ENCODE results near the gene ZNF185.

The ZNF185 gene

DNA sequence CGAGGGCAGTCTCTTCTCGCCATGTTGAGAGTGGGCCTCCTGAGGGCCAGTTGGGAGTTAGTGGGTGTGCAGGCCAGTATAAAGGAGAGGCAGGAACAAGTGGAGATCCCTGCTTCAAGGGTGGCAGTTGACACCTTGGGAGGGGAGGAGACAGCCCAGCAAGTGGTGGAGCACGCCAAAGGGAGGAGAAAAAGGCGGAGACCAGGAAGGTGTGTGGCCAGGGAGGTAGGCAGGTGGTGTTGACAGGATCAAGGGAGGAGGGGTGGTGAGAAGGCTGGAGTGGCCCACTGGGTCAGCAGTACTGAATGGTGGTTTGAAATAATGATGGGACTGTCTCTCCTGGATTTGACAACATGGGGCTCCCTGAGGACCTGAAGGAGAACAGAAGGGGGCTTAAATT is 32.6 kb downstream of the ZNF185 start:
- TF ChIP-seq, protein P1, sequence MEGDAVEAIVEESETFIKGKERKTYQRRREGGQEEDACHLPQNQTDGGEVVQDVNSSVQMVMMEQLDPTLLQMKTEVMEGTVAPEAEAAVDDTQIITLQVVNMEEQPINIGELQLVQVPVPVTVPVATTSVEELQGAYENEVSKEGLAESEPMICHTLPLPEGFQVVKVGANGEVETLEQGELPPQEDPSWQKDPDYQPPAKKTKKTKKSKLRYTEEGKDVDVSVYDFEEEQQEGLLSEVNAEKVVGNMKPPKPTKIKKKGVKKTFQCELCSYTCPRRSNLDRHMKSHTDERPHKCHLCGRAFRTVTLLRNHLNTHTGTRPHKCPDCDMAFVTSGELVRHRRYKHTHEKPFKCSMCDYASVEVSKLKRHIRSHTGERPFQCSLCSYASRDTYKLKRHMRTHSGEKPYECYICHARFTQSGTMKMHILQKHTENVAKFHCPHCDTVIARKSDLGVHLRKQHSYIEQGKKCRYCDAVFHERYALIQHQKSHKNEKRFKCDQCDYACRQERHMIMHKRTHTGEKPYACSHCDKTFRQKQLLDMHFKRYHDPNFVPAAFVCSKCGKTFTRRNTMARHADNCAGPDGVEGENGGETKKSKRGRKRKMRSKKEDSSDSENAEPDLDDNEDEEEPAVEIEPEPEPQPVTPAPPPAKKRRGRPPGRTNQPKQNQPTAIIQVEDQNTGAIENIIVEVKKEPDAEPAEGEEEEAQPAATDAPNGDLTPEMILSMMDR (IDR thresholded peaks at IDR 0.05; ENCODE audit: extremely low read depth, missing control alignments) = no peak
- DNase-seq (ENCODE audit: low spot score) = no peak

DNA sequence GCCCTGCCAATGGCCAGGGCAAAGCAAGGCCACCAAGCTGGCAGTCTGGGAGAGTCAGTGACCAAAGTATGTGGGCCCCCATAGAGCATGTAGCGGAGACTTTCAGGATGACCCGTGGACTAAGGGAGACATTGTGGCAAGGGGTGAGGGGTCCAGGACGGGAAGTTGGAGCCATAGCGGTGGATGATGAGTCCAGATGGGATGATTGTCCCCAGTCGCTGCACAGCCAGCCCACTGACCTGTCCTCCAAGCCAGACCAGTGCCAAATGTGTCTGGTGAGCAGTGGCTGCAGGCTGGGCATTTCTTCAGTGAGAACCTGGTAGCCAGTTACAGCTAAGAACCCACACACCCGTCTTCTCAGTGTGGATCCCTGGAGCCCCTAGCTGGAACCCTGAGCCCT is 34.3 kb downstream of the ZNF185 start:
- DNase-seq (ENCODE audit: low spot score) = no peak

DNA sequence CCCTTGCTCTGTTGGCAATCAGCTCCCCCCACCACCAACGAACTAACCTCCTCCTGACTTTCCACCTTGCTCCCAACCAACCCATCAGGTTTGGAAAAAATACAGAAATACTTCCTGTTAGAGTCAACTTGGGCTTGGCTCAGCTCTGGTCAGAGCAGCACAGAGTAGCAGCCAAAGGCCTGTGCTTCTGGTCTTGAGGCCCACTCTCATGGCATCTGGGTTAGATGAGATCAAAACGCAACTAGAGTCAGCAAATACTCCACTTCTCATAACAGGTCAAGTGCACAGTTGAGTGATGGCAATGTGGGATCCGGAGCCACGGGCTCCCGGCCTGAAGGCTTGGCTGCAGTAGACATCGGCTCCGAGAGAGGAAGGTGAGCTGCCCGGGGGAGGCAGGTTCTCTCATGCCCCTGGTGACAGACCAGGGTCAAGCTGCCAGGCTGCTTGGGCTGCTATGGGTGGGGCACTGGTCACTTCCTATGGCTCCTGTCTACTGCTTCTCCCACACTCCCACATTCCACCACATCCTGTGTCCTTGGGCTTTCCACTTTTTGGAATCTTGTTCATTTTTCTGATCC is 34.8 kb downstream of the ZNF185 start:
- DNase-seq (ENCODE audit: low spot score) = no peak
- TF ChIP-seq, protein P1 (IDR thresholded peaks at IDR 0.05; ENCODE audit: extremely low read depth, missing control alignments) = no peak

More for the DNA sequence above, 34.3 kb downstream of the ZNF185 start:
- TF ChIP-seq, protein P1 (IDR thresholded peaks at IDR 0.05; ENCODE audit: extremely low read depth, missing control alignments) = no peak

DNA sequence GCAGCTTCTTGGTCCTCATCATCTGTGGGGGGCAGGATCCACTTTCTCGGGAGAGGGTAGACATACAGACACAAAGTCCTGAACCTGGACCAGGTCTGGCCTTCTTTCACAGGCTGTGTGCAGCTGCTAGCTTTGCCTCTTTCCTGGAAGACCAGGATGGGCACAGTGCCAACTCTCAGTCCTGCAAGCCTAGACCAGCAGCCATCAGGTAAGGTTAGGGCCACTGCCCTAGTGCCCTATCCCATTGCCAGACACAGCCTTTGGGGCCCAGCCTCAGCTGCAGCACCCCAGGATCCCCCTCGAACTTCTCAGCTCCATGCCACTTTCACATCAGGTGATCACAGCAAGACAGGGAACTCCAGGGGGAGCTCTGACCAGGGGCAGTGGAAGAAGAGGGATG is 38.4 kb downstream of the ZNF185 start:
- no peak for DNase-seq (ENCODE audit: low spot score)
- TF ChIP-seq, protein P1 (IDR thresholded peaks at IDR 0.05; ENCODE audit: extremely low read depth, missing control alignments) = no peak

DNA sequence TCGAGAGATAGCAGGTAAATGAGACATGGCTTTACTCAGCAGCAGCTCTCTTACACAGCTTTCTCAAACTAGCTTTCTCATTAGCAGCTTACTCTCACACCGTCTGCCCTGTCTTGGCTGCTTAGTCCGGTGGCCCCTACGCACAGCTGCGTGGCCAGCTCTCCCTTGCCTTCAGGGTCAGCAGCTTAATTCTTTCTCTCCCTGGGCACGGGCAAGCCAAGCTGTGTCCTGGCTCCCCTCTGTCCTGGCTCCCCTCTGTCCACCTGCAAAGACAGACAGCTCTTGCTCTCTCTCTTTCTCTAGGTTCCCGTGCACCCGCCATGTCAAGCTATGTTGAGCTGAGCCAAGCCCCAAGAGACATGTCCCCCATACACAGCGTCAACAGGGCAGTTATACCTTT is 39.4 kb downstream of the ZNF185 start:
- TF ChIP-seq, protein P1 (IDR thresholded peaks at IDR 0.05; ENCODE audit: extremely low read depth, missing control alignments) = no peak
- no peak for DNase-seq (ENCODE audit: low spot score)

DNA sequence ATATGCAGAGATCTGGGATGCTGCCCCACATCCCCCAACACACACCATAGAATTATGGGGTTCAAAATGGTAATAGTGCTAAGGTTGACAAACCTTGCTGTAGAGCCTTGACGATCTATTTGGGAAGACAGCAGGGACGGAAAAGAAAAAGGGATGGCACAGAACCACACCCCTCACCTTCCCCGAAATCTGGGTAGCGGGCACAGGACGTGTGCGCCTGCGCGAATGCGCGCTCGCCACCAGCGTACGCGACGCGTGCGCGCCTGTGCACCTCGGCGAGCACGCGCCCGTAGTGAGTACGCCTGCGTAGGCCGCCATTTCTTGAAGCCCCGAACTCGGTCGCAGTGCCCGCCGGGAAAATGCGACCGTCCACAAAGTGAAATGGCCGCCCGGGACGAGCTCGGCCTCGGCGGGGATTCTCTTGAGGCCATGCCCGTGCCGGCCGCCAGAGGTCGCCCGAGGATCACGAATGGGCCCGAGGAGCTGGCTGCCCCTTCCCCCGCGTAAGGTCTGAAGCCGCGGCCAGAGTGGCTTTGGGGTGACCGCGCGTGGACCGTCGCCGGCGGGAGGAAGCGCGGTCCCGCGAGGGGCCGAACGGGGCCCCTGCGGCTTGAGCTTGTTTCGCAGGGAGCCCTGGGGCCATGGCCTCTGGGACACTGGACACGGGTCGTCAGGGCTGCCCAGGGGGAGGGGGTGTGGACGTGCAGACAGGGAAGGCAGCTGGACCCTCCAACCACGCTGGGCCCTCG is 43.6 kb downstream of the ZNF185 start:
- DNase-seq (ENCODE audit: low spot score) = peak; percentile 91
- TF ChIP-seq, protein P1 (IDR thresholded peaks at IDR 0.05; ENCODE audit: extremely low read depth, missing control alignments) = peak; percentile 58

DNA sequence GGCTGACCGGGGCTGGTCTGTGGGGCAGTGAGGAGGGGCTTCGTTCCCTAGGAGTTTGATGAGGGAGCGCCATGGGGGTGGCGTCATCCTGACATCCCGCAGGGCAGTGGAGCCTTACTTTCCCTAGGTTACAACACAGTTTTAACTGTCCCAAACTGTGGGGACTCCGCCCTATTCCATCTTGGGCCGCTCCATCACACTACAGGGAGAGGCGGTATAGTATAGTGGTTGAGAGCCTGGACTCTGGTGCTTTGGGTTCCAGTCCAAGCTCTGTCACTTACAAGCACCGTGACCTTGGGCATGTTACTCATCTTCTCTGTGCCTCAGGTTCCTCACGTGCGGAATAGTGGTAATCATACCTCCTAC is 44.2 kb downstream of the ZNF185 start:
- TF ChIP-seq, protein P1 (IDR thresholded peaks at IDR 0.05; ENCODE audit: extremely low read depth, missing control alignments) = no peak
- DNase-seq (ENCODE audit: low spot score) = no peak

Data from GM20000 (cell line).